Right renal cortex interstitium (tissue), 3 donors: ENCODE data around the gene SEMA5B. TPM values are rescaled to one million over a fixed set of nuclear protein-coding genes. Genes with fewer than 3 reads are reported as not detected.

Experiments
- DNase-seq, 3 donors: peaks; one replicate each; pipeline ENCODE4 v3.0.0-alpha.2; 2013; ENCODE audit warnings: low read depth in 3 of 3, low spot score in 2 of 3
- polyA plus RNA-seq, 3 donors: library from polyadenylated mRNA; unstranded; fragments of 120-200 nt; gene quantifications; one replicate each; pipeline ENCODE4 v1.2.1, GENCODE V29; 2013; ENCODE audit not compliant: insufficient read length in 3 of 3

Gene SEMA5B
- polyA plus RNA-seq, 3 donors, result 17.5 to 25.6 (median 23.4) TPM

DNA sequence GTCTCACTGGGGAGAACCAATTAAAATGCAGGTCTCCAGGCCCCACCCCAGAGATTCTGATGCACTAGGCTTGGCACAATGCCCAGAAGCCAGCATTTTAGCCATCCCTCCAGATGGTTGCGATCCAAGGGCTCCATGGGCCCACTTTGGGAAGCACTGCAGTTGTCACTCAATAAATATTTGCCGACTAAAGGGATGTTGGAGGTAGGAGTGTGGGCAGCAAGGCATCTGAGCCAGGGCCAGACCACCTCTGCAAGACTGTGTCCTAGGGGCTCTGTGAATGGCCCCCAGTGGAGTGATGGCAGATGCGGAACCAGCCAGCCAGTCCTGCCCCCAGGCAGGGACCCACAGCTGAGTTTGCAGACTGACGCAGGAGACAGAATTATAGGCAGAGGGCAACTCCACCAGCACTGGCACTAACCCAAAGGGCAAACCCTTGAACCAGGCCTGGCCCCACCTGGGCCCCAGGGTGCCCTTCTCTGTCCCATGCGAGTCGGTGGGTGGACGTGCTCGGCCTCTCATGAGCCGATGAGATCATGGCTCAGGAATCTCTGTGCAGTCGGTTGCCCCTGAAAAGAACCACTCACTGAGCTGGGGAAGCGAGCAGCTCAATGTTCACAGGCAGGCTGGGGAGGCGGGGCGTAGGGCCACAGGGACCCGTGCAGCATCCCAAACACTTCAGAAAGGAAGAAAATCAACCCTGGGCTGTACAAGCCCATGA, 49.7 kb downstream of the SEMA5B start:
- peak in 1 of 3 donors; percentile 61 for DNase-seq

DNA sequence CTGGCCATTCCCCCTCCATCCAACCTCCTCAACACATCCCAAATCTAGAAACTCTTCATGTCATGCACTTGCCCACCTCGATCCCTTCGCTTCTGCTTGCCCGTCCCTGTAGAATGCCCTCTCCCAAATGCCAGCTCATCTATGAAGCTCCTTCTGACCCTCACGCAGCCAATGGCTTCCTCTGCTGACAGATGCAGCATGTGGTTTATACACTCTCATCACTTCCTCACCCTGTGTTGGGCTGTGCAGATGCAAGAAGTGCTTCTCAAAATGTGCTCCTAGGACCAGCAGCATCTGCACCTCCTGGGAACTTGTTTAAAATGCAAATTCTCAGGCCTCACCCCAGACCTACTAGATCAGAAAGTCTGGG, 51.7 kb downstream of the SEMA5B start:
- no peak for DNase-seq

- DNase-seq, result no peak
Measured at GRCh38 chr3:122975163-122975923, 52.2 kb downstream of the SEMA5B start.

DNA sequence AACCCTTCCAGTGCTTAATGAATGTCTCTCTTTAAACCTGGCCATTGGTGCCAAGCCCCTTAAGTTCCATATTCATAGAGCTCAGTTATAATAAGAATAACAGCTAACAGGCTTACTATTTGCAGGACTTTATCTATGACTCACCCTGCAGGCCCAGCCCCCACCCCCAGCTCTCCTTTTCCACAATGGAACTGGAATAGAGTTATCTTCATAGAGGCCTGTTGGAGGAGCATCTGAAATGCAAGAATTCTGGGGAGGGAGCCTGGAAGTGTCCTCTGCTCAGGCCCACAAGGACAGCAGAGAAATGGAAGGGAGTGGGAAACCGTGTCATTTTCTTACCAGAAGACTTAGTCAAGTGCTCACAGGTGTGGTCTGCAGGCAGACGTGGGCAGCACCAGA, 52.8 kb downstream of the SEMA5B start:
- DNase-seq, result no peak

DNA sequence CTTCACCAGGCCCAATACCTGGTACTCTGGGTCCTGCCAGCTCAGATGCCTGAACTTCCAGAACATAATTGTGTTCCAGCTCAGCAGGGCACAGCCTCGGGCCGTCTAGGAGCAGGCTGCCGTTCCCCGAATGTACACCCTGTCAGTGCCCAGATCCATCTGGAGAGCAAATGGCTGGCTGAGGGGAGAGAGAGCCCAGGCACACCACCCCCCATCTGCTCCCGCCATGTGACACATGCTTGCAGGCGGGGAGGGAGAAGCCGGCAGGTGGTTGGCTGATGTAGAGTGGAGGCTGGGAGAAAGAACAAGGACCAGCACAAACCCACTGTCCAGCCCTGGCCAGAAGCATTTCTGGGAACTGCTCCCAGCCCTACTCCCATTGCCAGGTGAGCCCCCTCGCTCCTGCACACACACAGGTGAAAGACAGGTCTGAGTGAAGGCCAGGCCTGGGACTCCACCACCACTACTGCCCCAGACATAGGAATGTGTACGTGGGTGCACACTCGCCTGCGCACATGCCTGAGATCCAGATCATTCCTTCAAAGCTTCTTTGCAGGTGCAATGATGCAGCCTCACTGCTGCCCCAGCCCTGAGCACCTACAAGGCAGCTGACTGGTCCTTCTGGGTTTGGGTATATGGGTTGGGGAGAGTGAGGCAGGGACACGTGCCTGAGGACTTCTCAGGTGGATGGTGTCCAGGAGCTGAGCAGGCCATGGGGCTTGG, 53.5 kb downstream of the SEMA5B start:
- DNase-seq, result no peak

- no peak for DNase-seq
Measured at GRCh38 chr3:122972141-122972540, 55.4 kb downstream of the SEMA5B start.

DNA sequence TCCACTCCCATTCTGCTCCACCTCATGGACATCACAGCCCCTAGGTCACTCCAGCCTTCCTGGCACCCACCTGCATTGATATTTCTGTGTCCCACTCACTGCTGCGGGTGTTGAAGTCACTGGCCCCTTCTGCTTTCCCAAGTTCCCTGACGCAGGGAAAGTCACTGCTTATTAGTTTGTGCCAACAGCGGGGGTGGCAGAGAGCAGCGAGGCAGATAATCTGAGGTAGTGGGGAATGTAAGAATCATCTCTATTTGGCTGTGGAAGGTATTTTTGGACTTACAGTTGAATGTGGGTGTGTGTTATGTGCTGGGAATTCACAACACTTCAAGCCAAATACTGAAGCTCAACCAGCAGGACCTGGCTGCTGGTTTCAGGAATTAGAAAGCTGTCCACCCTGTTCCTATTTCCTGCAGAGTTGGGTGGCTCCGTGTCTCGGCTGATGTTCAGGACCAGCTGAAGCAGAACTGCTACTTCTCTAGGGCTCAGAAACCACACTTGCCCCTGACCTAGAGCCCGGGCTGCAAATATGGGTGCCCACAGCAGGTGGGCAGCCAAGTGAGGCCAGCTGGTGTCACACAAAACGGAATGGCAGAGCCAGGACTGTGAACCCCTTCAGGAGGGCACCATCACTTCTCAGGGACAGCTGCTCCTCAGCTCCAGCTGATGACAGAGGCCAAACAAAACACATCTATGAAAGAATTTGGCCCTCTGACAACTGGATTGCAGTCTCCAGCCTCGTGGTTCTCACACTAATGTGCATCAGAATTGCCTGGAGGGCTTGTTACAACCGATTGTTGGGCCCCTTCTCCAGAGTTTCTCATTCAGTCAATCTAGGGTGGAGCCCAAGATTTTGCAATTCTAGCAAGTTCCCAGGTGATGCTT, 57.7 kb downstream of the SEMA5B start:
- DNase-seq, result no peak

DNA sequence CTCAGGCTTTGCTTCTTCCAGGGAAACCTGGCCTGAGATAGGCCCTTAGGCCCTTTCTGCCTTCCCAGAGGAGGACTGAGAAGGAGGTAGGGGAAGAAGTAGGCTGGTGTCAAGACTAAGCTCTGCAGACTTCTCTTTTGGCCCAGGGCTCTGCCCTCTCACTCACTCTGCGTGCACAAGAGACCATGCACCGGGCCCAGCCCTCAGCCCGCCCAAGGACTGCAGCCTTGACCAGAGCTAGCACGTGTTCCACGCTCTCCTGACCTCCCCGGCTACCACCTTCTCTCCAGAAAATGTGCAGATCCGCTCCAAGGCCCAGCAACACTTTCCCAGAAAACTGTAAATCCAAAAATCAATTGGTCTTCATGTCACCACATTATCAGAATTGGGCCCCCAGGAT, 59.8 kb downstream of the SEMA5B start:
- DNase-seq, result no peak

GRCh38 chr3:122967356-122967755, 60.2 kb downstream of the SEMA5B start:
- no peak for DNase-seq

DNA sequence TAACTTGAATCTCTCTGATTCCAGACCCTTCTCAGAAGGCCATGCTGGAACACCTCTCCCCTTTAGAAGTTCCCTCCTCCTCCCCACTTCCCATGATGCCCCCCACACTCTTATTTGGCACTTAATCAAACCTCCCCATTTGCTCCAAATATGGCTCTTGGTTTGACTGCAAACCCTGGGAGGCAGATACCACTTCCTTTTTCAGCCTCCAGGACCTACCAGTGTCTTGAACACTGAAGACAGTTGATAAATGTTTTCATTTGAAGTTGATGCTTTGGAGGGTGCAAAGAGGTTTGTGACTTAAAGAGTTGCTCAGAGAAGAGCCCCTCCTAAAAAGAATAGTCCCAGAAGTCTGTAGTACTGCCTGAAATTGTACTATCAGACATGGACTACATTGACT, 61.5 kb downstream of the SEMA5B start:
- DNase-seq, result no peak

GRCh38 chr3:122964811-122965210, 62.8 kb downstream of the SEMA5B start:
- no peak for DNase-seq

DNA sequence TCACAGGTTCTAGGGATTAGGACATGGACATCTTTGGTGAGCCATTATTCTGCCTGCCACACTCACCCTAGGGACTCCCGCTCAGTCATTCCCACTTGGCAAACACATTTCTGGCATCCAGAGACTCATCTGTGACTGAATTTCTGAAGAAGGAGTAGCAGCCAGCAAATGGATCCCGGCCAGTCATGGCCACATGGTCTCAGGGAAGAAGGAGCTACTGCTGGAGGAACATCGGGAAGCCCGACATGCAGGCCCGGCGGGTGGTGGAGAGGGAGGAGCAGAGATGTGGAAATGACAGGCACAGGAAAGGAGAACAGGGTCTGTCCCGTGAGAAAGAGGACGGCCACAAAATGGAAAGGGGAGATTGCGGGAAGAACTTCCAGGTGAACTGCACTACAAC, 65.4 kb downstream of the SEMA5B start:
- no peak for DNase-seq

- DNase-seq, result no peak
Measured at GRCh38 chr3:122961146-122961545, 66.4 kb downstream of the SEMA5B start.

DNA sequence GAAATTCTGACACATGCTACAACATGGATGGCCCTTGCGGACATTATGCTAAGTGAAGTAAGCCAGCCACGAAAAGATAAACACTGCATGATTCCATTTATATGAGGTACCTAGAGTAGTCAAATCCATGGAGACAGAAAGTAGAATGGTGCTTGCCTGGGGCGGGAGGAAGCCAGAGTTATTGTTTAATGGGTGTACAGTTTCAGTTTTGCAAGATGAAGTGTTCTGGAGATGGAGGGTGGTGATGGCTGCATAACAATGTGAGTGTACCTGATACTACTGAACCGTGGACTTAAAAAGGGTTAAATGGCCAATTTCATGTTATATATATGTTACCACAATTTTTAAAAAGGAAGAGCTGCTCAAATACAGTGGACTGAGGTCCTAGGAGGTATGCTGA, 66.9 kb downstream of the SEMA5B start:
- no peak for DNase-seq

DNA sequence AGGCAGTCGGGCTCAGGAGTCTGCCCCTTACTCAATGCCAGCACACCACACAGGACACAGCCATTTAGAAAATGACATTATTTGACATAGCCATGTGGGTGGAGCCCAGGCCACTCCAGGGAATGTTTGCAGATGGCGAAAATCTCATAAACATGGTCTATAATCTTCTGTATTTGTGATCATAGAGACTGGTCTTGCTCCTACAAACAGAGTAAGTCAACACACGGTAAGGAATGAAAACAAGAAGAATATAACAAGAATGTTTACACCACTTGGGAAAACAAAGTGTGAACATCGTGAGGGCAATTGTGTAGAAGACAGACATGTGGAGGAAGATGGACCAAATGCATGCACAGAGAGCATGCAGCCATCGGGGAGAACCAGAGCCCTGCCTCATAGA, 68.2 kb downstream of the SEMA5B start:
- no peak for DNase-seq

DNA sequence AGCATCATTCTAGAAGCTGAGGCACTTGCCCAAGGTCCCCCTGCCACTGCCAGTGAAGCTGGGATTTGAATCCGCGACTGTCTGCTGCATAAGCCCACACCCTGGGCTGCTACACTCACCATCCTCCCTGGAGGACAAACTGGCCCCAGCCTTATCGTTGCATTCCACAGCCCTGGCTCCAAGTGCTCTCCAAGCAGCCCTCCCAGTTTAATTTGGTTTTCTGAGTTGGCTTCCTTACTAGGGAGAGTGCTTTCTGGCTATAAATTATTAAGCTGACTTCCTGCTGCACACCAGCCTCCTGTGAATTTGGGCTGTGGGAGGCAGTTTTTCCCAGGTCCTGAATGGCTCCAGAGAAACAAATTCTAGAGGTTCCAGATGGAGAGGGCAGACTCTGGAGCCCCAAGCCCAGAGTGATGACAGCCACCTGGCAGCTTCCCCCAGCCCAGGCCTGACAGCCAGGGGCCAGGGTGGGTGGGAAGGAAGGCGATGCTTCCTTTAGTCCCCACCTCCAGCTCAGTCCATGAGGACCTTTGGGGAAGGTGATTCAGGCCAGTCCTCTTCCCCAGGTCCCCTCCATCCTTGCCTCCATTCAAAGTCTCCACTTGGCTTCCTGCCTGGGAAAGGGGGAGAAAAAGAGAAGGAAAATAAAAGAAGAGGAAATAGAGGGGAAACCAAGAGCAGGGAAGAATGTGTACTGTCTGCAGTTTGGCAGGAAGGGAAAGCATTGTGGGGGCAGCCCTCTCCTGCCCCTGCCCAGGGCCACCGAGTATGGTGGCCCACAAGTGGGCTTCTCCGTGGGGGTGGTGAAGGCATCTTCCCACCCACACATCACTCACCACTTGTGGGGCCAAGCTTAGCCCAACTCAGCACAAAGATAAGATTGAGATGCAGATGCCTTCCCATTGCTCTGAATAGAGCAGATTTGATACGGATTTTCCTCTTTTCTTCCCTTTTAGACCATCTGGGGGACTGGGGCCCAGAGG, 69.6 kb downstream of the SEMA5B start:
- no peak for DNase-seq

DNA sequence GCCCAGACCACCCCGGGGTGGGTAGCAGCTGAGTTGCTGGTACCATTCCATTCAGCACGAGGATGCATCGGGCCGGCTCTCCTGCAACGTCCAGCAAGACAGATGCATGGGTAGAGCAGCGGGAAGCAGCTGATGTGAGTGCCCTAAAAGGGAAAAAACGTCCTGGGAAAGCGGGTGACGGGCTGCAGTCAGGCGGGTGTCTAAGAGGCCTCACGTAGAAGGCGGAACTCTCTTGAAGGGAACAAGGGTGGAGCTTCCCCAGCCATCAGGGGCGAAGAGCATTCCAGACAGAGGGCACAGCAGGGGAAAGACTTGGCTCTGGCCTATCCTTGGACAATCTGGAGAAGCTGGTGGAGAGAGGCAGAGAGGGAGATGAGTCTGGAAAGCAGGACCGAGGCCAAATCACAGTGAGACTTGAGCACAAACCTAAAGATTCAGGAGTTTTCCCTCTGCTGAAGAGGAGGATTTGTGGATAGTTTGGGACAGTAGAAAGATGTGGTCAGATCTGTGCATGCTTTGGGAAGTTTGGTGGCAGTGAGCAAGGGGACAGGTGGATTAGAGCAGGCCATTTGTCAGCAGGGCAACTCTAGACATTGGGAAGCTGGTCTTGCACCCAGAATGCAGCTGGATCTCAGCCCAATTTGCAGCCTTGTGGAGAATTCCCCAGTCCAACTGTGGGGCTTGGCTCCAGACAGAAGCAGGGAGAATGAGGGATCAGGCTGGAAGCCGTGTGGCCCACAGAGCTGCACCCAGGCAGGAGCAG, 70.7 kb downstream of the SEMA5B start:
- DNase-seq, result no peak

DNA sequence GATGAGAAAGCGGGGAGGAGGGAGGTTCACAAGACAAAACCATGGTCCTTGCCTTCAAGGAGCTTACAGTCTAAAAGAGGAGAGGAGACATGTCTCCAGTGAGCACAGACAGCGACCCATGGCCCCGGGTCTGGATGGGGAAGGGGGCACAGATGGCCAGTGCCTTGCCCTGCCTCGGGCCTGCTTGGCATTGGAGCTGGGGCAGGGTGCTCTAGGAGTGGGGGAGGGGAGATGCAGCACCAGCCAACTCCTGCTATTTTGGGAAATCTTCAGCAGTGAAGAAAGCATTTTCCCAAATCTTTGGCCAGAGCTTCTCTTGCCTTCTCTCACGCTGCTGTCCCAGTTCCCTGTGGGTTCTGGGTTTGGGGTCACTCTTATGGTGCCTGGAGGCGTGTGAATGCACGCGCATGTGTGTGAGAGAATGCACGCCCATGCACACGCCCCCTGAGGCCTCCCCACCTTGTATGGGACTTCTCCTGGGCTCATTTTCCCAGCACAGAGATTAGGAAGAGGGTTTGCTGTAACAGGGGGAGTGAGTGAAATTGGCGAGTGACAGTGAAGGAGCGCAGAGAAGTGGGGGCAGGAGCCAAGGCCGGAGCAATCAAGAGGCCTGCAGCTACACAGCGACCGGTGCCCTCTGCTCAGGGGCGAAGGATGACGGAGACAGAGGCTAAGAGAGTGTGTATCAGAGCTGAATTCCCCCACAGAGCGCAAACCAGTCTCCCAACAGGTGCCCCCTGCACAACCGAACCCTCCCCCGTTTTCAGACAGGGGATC, 71.5 kb downstream of the SEMA5B start:
- DNase-seq, result no peak
